Suppressor macrophage (primary cell): ENCODE measurements around the gene PSMB2.

Experiments
- DNase-seq, 4 experiments: peaks; one replicate each; pipeline ENCODE4 v3.0.0-alpha.2; 2020 to 2022

The PSMB2 gene

DNA sequence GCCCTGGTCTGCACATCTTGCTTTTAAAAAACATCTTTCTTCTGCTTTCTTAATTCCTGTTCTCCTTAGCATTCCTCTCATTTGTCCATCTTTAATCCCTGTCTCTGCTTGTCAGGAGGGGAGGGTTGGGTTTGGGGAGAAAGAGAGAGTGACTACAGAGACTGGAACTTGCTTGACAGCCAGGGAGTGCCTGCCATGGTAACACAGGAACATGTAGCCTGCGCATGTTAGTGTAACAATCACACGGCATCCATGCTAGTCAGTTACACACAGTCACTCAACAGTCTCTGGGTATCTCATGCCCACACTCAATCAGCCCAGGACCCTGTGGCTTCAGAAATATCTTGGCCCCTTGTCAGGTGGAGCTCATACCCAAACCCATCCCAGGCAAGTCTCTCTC lies 69.0 kb downstream of the PSMB2 start:
- DNase-seq: no peak

DNA sequence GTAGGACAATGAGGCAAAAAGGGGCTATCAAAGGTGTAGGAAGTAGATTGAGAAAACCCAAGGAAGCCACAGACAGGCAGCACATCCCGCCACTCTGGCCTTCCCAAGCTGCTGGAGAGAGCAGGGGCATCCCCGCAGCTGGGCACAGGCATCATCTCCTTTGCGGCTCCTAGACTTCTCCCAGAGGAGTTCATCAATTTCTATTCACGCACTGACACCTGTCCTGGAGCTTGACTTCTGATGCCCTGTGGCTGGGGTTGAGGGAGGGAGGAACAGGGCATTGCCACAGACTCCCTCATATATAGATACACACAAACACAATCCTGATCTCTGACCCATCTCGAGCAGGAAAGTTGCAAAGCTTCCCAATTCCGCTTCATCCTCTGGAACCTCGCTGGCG lies 70.1 kb downstream of the PSMB2 start:
- no peak for DNase-seq

DNA sequence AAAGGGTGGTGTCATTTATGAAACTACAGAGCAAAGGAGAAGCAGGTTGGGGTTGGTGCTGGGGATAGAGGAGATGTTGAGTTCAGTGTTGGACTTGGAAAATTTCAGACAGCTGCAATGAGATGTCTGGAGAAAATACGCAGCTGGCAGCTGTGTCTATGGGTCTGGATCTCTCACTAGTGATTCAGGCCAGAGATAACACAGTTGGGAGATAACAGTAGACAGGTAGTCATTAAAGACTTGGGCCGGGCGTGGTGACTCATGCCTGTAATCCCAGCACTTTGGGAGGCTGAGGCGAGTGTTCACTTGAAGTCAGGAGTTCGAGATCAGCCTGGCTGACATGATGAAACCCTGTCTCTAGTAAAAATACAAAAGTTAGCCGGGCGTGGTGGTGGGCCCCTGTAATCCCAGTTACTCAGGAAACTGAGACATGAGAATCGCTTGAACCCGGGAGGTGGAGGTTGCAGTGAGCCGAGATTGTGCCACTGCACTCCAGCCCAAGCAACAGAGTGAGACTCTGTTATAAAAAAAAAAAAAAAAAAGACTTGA lies 70.7 kb downstream of the PSMB2 start:
- no peak for DNase-seq

DNA sequence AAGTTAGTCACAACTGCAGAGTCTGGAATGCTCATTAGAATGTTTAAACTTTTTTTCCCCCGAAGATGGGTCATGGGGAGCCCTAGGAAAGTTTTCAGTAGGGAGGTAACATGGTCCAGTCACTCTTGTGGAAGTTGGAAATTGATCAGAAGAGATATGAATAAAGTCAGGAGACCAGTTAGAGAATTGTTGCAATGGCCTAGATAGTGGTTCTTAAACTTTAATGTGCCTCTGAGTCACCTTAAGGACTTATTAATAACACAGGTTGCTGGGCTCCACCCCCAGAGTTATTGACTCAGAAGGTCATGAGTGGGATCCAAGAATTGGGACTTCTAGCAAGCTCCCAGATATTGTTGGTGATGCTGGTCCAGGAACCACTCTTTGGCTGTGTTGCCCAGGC lies 71.4 kb downstream of the PSMB2 start:
- DNase-seq: peak in 1 of 4 experiments; percentile 36

DNA sequence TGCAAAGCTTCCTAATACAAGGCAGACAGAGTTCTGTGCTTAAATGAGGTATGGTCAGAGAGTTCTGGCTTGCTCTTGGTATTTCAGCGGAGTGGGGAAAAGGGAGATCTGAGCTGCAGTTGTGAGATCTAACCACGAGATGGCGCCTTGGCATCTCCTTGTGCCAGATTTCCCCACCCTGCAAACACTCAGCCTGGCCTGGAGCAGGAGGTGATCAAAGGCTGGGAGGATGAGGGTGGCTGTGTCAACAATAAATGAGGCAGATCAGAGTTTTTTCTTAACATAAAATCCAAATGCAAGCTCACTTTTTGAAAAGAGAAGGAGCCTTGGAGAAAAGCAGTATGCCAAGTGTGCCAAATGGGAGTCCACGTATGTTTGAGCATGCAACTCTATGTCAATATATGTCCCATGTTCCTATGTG lies 72.3 kb downstream of the PSMB2 start:
- DNase-seq: peak; percentile 70 to 79 (median 78)

DNA sequence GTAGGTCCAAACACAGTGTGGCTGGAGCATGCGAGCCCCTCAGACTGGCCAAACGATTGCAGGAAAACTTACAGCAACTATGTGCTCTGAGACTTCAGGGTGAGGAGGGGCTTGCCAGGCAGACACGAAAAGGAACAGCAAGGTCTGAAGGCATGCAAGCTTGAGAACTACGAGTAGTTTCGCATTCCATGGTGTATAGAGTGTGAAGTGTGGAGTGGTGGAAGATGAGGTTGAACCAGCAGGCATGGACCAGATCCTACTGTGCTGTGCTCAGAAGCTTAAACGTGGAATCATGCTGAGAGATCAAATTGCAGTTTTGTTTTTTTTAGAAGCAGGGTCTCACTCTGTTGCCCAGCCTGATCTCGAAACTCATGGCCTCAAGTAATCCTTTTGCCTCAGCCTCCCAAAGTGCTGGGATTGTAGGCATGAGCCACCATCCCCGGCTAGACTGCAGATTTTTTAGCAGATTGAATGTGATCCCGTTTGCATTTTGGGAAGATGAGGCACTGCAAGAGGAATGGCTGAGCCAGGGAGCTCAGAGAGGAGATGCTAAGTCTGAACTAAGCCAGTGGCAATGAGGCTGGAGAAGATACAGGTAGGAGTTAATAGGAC lies 73.3 kb downstream of the PSMB2 start:
- DNase-seq: no peak

DNA sequence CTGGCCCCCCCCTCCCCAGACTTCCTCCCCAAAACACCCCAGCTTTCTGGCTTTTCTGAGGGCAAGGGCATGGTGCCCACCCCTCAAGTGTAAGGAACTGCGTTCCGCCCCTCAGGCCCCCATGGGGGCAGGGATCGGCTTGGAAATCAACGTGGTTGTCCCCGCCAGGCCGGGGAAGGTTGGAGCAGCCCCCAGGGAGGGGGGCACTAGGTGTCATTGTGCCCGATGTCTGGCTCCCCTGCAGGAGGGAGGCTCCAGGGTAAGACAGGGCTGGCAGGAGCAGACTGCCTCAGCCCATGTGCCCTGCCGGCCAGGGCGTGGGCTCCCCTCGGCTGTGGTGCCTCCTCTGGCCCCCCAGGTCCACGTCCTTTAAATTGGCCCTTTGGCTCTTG lies 75.6 kb downstream of the PSMB2 start:
- no peak for DNase-seq

DNA sequence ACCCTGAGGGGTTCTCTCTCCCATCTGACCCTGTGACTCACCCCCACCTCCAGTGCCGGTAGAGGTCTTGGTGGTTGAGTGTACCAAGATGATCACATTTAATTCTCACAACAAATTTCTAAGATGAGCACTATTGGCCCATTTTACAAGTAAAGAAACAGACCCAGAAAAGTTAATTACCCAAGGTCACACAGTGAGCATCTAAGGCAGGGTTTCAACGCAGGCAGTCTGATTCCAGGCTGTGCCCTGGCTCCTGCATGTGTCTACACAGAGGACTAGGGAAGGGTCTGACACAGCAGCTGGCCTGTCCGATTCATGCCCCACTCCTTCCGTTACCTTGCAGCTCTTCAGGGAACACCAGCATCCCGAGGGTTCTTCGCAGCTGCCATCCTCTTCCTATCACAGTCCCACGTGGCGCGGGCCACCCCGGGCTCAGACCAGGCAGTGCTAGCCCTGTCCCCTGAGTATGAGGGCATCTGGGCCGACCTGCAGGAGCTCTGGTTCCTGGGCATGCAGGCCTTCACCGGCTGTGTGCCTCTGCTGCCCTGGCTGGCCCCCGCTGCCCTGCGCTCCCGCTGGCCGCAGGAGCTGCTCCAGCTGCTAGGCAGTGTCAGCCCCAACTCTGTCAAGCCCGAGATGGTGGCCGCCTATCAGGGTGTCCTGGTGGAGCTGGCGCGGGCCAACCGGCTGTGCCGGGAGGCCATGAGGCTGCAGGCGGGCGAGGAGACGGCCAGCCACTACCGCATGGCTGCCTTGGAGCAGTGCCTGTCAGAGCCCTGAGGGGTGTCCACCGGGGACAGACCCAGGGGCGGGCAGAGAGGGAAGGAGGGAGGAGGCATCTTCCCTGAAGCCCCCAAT lies 76.2 kb downstream of the PSMB2 start:
- no peak for DNase-seq

DNA sequence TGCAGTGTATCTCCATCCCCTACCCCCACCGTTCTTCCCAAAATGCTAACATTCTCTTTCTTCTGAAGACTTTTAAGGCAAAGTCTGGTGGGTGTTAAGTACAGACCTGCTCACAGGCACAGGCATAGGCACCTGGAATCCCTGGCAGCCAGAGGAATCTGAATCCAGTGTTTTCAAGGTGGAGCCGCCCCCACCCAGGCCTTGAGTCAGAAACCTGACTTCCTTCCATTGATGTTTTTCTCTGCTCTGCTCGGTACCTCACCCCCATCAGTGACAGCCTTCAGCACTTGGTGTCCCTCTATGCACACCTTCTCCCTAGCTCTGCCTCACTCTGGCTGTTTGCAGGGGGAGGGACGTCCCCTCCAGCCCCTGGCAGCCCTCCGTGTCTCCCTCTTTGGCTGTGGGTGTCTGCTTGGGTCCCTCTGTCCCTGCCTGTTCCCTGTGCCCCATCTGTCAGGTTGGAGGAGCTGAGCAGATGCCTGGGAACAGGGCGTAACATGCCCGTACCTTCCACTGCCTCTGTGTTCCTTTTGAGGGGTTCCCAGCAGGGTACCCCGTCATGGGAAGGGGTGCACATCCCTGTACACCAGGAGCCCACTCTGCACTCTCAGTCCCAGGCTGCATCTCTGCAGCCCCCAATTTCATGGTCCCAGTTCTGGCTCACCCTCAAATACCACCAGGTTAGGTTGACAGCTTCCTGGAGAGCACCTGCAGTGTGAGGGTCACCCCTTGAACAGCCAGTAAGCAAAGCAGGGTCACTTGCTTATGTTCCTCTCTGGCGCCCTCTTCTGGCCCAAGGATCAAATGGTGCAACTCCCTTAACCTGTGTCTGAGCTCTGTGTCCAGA lies 77.1 kb downstream of the PSMB2 start:
- peak; percentile 82 to 89 (median 83) for DNase-seq

DNA sequence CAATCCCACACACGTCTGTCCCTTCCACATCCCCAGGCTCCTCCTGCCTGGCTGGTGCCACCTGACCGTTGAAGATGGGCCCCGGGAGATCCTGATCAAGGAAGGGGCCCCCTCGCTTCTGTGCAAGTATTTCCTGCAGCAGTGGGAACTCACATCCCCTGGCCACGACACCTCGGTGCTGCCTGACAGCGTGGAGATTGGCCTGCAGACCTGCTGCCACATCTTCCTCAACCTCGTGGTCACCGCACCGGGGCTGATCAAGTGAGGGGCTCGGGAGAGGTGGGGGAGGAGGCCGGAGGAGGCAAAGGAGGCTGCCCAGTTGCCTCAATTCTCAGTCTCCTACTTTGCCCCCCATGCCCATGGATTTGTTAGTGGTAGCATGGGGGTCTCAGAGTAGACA lies 78.2 kb downstream of the PSMB2 start:
- no peak for DNase-seq

DNA sequence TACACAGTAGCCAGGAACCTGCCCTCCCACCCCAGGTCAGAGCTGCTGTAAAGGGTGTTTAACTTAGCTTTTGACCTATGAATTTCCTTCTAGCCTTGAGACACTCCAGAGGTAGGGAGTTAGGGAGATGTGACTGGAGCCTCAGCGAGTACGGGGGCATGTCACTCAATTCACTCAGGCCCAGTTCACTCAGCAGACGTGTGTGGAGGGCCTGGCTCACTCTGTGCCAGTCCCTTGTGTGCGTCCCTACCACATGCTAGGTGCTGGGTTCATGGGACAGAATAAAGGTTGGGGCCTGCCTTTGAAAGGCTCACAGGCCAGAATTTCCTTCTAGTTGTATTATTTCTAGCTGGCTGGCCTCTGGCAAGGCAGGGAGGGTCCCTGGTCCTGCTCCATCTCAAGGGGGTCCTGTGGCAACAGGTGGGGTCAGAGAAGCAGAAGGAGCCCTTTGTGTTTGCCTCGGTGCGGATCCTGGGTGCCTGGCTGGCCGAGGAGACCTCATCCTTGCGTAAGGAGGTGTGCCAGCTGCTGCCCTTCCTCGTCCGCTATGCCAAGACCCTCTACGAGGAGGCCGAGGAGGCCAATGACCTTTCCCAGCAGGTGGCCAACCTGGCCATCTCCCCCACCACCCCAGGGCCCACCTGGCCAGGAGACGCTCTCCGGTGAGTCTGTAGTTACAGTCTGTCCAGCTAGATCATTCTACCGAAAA lies 79.2 kb downstream of the PSMB2 start:
- no peak for DNase-seq

DNA sequence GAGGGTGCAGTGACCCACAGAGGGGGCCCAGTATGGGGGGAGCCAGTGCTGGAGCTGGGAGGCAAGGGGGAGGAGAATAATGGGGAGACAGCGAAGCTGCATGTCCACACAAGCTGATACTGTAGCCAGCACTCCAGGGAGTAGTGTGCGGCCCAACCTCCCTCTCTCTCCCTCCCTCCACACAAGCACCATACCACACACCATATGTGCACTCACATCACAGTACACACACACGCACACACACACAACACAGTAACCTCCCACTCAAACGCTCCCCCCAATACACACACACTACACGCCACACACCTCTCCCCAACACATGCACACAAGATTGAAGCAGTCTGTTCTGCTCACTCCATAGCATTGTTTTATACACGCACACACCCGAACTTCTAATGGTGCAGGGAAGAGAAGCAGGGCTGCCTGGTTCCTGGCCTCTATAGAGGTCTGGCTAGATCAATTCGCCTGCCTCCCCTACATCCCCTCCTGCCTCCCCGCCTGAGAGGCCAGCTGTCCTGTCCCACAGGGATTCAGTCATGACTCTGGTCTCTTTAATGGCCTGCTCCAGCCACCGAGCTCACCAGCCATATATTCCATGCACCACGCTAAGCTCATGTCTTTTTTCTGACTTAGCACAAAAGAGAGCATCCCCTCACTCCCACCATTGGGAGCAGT lies 79.9 kb downstream of the PSMB2 start:
- DNase-seq: no peak

DNA sequence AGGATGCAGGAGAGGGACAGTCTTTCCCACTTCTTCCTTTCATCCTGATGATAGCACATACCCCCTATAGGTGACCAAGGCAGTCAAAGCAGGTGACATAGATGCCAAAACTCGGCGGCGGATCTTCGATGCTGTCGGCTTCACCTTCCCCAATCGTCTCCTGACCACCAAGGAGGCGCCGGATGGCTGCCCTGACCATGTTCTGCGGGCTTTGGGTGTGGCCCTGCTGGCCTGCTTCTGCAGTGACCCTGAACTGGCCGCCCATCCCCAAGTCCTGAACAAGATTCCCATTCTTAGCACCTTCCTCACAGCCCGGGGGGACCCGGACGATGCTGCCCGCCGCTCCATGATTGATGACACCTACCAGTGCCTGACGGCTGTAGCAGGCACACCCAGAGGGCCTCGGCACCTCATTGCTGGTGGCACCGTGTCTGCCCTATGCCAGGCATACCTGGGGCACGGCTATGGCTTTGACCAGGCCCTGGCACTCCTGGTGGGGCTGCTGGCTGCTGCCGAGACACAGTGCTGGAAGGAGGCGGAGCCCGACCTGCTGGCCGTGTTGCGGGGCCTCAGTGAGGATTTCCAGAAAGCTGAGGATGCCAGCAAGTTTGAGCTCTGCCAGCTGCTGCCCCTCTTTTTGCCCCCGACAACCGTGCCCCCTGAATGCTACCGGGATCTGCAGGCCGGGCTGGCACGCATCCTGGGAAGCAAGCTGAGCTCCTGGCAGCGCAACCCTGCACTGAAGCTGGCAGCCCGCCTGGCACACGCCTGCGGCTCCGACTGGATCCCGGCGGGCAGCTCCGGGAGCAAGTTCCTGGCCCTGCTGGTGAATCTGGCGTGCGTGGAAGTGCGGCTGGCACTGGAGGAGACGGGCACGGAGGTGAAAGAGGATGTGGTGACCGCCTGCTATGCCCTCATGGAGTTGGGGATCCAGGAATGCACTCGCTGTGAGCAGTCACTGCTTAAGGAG lies 80.8 kb downstream of the PSMB2 start:
- no peak for DNase-seq

DNA sequence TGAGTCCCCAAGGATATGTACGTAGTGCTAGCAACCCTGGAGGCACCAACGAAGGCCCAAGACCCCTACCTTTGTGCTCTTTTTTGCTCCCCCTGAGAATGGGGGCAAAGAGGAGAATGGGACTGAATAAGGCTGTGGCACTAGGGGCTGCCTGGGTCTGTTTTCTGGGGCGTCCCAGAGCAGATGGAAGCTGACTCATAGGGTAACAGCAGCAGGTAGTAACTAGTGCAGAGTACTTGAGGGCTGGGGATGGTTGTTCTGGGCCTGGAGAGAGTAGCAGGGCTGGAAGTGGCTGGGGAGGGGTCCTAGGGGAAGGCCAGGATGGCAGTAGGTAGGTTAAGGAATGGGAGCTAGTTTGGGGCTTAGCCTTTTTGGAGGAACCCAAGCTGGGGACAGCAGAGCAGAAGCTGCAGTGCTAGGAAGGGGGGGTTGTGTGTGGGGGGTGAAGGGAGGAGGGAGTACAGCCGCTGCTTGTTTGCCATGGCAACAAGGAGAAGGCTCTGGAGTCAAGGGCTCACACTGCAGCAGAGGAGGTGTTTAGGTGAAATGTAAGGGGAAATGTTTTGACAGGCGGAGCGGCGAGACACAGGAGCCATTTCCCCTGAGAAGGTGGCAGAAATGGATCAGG lies 81.9 kb downstream of the PSMB2 start:
- no peak for DNase-seq

DNA sequence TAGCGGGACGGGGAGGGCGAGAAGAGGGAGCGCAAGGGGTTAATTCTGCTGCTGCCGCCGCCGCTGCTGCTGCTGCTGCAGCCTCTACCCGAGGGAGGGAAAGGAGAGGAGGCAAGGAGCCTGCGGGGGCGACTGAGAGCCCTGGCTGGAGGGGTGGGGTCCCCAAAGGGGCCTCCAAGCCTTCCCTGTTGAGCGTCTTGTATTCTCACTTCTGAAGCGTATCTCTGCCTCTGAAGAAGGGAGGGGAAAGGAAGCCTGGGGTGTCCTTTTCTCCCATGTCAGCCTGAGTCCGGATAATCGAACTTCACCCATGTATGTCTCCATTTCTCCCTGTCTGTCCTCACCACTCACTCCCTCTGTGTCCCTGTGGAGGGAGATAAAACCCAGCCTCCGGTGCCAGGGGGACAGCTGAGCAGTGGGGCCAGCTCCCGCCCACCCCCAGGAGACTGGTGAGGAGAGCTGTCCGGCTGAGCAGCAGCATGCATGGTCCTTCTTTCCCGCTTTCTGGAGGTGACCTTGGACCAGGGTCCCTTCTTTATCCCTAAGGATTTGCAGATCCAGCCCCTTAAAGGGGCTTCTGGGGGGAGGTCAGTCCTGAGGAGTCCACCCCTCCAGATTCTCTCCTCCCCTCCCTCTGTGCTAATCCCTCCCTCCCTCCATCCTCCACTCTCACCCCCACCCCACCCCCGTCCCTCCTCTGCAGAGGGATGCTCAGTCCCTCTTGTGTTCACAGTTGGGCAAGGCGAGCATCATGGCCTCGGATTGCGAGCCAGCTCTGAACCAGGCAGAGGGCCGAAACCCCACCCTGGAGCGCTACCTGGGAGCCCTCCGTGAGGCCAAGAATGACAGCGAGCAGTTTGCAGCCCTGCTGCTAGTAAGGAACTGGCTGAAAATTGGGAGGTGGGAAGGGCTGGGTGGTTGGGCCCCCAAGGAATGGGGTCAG lies 82.7 kb downstream of the PSMB2 start:
- peak in 1 of 4 experiments; percentile 39 for DNase-seq

DNA sequence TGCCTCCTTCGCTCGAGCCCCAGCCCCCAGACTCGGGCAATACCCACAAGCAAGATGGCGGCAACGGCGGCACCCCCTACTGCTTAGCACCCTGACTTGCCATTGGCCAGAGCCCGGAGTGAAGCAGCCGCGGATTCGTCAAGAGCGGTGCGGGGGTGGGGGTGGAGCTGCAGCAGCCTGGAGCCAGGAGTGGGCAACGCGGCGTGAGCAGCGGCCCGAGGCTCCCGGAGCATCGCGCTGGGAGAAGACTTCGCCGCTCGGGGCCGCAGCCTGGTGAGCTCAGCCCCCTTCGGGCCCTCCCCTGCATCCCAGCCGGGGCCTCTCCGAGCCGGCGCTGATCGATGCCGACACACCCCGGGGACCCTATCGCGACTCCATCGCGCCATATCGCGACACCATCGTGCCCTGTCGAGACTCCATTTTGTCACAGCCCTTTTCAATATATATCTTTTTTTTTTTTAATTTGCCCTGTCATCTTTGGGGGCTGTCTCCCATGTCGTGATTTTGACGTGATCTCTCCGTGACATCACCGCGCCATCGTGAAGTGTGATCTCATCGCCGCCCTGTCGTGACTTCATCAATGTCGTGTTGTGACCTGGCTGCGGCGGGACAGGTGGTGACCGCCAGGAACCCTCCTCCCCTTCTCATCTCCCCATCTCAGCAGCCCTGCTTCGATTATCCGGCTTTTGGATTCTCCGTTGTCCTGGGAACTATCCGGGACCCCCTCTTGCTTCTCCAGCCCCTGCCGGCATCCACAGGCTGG lies 83.5 kb downstream of the PSMB2 start, which contains the start of gene NCDN:
Gene NCDN, plus strand, starts transcription at position 189 of the 763 bp plus-strand sequence. Its CDS starts 392 bp downstream, at position 581.
- peak; percentile 97 to 98 (median 98) for DNase-seq

DNA sequence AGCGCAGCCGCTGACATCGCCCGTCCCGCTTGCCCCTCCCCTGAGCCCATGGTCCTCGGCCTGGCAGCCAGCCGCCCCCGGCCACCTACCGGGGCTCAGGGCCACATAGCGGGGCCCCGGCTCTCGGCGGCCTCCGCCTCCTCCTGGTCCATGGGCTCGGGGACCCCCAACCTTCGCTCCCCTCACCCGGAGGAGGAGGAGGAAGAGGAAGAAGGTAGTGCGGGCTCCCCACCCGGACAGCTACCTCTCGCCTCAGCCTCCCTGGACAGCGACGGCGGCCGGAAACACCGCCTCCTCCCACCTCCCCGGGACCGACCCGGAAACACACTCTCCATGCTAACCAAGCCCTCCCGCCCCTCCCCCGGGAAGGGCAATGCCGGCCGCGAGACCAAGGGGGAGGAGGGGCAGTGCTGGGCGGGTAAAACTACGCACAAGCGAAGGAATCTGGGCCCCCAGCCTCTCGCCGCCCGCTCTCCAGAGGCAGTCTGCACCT lies 84.2 kb downstream of the PSMB2 start, which contains the start of gene KIAA0319L:
Gene KIAA0319L, minus strand, starts transcription at position 286 of the 493 bp plus-strand sequence. CDS start 2,912 bp downstream, outside the sequence.
- DNase-seq: peak; percentile 75 to 90 (median 85)
